NCI-H748 treated with DMSO at 0.1 percent for 48 hours (cell line): Measurements from ENCODE around the gene ONECUT3.
A peak's percentile ranks its signal among the peaks of the same experiment; 100 is the strongest.
"Not testable (repeated sequence)": the region's sequence is repeated elsewhere in the genome, so short reads cannot be mapped to it uniquely, and the experiment has no call there.

ENCODE experiments used
- DNase-seq: peaks from one replicate; lab custom pipeline; 2025; lab: John Stamatoyannopoulos, UW

ONECUT3 gene

DNA sequence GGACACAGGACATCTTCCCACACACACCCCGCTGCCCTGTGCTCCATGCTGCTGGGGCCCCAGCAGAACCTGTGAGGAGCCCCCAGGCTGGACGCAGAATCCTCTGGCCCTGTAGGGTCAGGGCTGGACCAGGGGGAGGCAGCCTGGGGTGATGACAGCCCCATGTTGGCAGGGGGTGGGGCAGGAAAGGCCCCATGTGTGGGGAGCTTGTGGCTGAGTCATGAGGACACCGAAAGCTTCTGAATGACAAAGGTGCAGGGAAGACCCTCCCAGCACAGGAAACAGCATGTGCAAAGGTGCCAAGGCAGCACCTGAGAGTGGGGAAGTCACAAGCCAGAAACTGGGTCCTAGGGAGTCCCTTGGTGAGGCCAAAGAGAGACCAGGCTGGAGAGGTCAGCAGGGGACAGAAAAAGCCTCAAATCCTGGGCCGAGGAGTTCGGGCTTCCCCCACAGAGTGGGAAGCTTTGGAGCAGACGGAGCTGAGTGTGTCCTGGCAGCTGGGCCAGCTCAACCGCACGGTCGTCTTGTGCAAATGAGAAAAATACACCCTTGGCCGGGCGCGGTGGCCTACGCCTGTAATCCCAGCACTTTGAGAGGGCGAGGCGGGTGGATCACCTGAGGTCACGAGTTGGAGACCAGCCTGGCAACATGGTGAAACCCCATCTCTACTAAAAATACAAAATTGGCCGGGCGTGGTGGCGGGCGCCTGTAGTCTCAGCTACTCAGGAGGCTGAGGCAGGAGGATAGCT is 41.3 kb downstream of the ONECUT3 start:
- DNase-seq: no peak

GRCh38 chr19:1796395-1797142 is 43.3 kb downstream of the ONECUT3 start:
- DNase-seq: no peak

GRCh38 chr19:1797313-1797712 is 44.0 kb downstream of the ONECUT3 start:
- not testable (repeated sequence) for DNase-seq

GRCh38 chr19:1799695-1800342 is 46.5 kb downstream of the ONECUT3 start:
- no peak for DNase-seq

- DNase-seq: no peak
These were observed 51.6 kb downstream of the ONECUT3 start for GRCh38 chr19:1804858-1805257.

DNA sequence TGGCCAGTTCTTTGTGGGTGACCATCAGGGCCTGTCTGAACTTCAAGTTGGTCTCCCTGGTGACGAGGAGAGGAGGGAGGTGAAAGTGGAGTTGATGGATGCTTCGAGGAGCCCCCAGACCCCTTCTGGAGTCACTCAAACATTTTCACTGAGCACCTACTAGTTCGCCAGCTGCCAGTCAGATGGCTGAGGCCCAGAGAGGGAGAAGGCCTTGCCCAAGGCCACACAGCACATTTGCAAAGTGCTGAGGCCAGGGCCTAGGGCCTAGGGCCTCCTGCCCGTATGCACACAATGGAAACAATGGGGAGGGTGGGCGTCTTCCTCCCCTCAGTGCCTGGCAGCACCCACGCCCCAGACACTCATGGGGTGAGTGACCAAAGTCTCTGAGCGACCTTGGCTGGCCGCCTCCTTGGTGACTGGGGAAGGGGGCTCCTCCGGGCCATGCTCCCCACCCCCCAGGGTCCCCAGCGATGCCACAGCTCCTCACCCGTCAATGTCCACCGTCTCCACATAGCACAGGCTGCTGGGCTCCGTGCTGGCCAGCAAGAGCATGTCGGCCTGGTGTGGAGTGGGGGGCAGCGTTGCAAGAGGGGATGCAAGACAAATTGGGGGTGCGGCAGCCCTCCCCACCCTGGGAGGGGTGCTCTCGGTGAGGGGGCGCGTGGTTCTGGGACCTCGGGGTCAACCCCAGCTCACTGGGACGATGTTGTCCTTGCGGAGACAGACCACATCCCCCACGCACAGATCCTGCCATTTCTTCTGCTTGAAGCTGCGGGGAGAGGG is 52.3 kb downstream of the ONECUT3 start:
- DNase-seq: no peak

- no peak for DNase-seq
These were observed 53.1 kb downstream of the ONECUT3 start for GRCh38 chr19:1806184-1807029.

DNA sequence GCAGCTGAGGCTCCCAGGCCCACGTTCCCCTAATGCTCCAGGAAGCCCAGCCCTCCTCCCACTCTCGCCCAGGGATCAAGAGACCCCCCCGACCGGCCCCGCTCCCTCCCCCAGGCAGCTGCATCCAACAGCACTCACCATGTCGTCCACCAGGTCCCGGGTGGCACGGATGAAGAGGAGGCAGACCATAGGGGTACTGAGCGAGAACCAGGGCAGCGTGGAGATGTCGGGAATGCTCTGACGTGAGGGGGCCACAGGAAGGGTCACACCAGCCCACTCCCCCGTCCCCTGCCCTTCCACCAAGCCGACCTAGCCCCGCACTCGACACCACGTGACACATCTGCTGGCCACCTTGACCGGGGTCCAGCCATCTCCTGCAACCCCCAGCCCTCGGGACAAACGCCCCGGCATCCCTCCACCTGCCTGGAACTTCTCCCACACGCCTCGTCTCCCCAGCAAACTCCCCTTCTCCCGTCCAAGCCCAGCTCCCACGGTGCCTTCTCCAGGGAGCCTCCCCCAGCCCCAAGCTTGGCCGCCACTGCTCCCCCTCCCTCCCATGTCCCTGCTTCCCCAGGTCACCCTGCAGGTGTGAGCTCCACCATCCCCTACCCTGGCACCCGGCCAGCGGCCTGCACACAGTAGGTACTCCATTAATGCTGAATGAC is 53.9 kb downstream of the ONECUT3 start:
- no peak for DNase-seq

DNA sequence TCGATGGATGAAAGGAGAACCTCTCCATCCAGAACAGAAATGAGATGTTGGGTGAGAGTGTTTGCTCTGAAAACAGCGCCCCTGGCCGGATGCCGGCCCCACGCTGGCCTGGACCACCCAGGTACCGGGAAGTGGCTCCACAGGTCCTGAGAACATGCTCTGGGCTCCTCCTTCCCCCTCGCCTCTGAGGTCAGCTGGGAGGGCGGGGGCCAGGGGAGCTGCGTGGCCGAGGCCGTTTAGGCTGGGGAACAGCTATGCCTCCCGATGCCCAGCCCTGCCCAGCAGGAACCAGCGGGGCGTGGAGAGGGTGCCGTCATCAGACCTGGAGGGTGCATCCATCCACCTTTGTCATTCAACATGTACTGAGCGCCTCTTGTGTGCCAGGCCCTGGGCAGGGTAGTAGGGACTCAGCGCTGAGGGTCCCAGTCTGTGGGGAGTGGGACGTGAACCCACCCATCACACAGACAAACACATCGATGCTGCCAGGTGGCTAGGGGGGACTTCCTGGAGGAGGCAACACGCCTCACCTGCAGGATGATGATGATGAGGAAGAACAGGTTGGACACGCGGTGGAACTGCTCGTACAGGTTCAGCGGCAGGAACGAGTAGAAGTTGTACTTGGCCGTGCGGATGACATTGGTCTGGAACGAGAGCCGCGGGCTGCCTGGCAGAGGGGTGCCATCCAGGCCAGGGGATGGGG is 54.5 kb downstream of the ONECUT3 start:
- no peak for DNase-seq

GRCh38 chr19:1808395-1808731 is 55.1 kb downstream of the ONECUT3 start:
- DNase-seq: no peak

- no peak for DNase-seq
These were observed 56.4 kb downstream of the ONECUT3 start for GRCh38 chr19:1809678-1810077.

DNA sequence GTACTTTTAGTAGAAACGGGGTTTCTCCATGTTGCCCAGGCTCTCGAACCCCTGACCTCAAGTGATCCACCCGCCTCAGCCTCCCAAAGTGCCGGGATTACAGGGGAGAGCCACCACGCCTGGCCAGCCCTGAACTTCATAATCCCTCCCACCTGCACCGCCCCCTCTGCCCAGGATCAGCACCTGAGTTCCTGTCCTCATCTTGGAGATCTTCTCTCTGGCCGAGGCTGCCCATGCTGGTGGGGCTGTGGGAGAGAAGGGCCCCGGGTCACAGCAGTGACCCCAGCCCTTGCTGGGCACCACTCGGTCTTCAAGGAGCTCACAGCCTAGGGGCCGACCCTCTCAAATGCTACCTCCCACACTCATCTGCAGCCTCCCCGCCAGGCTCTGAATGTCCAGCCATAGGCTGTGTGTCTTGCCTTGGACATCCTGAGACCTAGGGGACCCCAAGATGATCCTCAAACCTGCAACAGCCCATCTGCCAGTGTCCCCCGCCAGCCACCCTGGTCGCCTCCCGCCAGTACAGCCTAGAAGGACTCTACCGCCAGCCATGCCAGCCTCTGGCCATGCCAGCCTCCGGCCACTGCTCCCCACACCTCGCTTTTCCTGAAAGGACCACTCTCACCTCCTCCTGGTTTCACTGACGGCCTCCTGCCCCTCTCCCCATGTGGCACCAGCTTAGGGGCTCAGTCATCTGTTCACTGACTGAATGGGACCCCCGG is 57.3 kb downstream of the ONECUT3 start:
- no peak for DNase-seq

DNA sequence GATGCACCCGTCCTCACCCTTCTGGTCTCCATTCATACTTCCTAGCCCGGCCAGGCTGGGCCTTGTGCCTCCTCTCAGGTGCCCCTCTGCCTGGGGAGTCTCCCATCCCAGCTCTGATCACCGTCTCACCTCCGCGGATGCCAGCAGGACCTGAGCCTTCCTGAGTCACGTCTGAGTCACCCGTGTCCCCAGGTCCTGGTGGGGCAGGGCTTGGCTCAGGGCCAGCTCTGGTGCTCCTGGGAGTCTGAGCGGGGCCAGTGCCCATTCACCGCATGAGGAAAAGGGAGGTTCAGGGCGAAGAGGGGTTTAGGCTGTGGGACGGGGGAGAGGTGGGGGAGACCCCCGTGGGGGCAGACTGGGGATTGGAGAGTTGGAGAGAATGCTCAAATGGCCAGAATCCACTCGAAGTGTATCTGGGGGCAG is 58.2 kb downstream of the ONECUT3 start:
- DNase-seq: no peak

- DNase-seq: no peak
These were observed 58.7 kb downstream of the ONECUT3 start, which contains the start of gene ATP8B3 for GRCh38 chr19:1811942-1812425. Gene ATP8B3, minus strand, starts transcription at chr19:1812276. Its CDS starts 540 bp downstream, at chr19:1811736.

DNA sequence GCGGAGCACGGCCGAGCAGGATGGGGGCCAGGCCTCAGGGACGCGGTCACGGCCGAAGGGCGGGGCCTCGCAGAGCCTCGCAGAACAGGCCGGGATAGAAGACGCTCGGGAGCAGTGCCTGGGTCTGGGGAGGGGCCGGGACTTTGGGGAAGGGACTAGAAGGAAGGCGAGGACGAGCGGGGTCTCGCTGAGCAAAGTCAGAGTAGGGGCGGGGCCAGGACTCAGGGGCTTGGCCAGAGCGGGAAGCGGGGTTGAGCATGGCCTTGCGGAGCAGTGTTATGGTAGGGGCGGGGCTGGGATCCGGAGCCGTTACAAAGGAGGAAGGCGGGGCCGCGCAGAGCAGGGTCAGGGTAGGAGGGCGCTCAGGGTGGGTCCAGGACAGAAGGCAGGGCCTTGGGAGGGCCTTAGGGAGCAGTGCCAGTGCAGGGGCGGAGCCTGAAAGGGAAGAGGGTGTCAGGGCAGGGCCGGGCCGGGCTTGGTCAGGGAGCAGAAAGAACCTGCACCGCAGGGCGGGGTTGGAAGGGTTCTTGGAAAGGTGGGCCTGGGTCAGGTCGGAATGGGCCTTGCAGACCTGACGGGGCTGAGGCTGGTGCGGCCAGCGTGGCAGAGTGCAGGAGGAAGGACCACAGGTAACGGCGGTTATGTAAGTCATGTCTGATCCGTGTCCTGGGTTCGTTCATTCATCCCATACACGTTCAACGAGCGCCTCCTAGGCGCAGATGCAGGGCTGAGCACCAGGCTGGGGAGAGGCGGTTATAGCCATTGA is 59.3 kb downstream of the ONECUT3 start:
- peak; percentile 65 for DNase-seq

- DNase-seq: no peak
These were observed 60.2 kb downstream of the ONECUT3 start for GRCh38 chr19:1813192-1814182.

DNA sequence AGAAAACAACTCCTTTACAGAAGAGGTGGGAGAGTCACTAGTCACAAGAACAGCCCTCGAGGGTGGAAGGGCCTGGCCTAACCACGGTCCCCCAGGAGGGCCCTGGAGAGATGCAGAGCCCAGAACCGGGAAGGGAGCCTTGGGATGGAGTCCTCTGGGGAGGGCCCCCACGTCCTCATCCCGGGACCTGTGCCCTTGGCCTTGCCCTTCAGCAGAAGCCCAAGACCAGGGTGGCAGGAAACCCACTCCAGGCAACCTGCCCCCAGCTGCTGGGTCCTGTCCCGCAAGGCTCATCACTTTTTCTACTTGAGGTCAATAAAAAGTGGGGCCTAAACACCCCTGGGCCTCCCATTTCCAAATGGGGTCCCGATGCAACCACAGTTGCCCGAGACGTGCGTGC is 61.1 kb downstream of the ONECUT3 start:
- no peak for DNase-seq
